ENCODE measurements around the gene CLEC16A.

The CLEC16A gene

GRCh38 chr16:11121083-11121608 is 176.8 kb downstream of the CLEC16A start:
- TF ChIP-seq POU2F2 (IDR thresholded peaks at IDR 0.05; ENCODE audit: low read depth, low read length) (no peak), PAX5 (IDR thresholded peaks at IDR 0.05; ENCODE audit: insufficient read depth, low read length, severe bottlenecking) (no peak)
- FAIRE-seq = no peak

GRCh38 chr16:11121914-11122692 is 177.7 kb downstream of the CLEC16A start:
- no peak for TF ChIP-seq TAF1 (IDR thresholded peaks at IDR 0.05; ENCODE audit: low read depth, low read length)
- FAIRE-seq (no peak), DNase-seq (ENCODE audit: insufficient read length, low spot score) (no peak)

More at GRCh38 chr16:11121083-11121608, 176.8 kb downstream of the CLEC16A start:
- no peak for DNase-seq (ENCODE audit: insufficient read length, low spot score)

- FAIRE-seq = no peak
These were observed 179.3 kb downstream of the CLEC16A start for GRCh38 chr16:11123666-11124065.

GRCh38 chr16:11125936-11126335 is 181.6 kb downstream of the CLEC16A start:
- FAIRE-seq (no peak), DNase-seq (ENCODE audit: insufficient read length, low spot score) (no peak)
- no peak for TF ChIP-seq PAX5 (IDR thresholded peaks at IDR 0.05; ENCODE audit: insufficient read depth, low read length, severe bottlenecking)
- no peak for TF ChIP-seq TAF1 (IDR thresholded peaks at IDR 0.05; ENCODE audit: low read depth, low read length)
- no peak for TF ChIP-seq POLR2AphosphoS5 (IDR thresholded peaks at IDR 0.05; ENCODE audit: low read depth, low read length)
- no peak for TF ChIP-seq POLR2A (IDR thresholded peaks at IDR 0.05; ENCODE audit: low read depth, low read length)
- TF ChIP-seq SPI1 (IDR thresholded peaks at IDR 0.05; ENCODE audit: low read depth, low read length) = no peak
- TF ChIP-seq POU2F2 (IDR thresholded peaks at IDR 0.05; ENCODE audit: low read depth, low read length) = no peak

More at GRCh38 chr16:11123666-11124065, 179.3 kb downstream of the CLEC16A start:
- DNase-seq (ENCODE audit: insufficient read length, low spot score) = no peak
- TF ChIP-seq SPI1 (IDR thresholded peaks at IDR 0.05; ENCODE audit: low read depth, low read length) = no peak
- TF ChIP-seq PAX5 (IDR thresholded peaks at IDR 0.05; ENCODE audit: insufficient read depth, low read length, severe bottlenecking) = no peak

GRCh38 chr16:11126399-11127054 is 182.2 kb downstream of the CLEC16A start:
- TF ChIP-seq POLR2AphosphoS5 (IDR thresholded peaks at IDR 0.05; ENCODE audit: low read depth, low read length) (no peak), POU2F2 (IDR thresholded peaks at IDR 0.05; ENCODE audit: low read depth, low read length) (no peak), POLR2A (IDR thresholded peaks at IDR 0.05; ENCODE audit: low read depth, low read length) (no peak), PAX5 (IDR thresholded peaks at IDR 0.05; ENCODE audit: insufficient read depth, low read length, severe bottlenecking) (no peak), SPI1 (IDR thresholded peaks at IDR 0.05; ENCODE audit: low read depth, low read length) (no peak), TAF1 (IDR thresholded peaks at IDR 0.05; ENCODE audit: low read depth, low read length) (no peak)
- no peak for FAIRE-seq

GRCh38 chr16:11127610-11128195 is 183.3 kb downstream of the CLEC16A start:
- no peak for TF ChIP-seq PAX5 (IDR thresholded peaks at IDR 0.05; ENCODE audit: insufficient read depth, low read length, severe bottlenecking)
- no peak for TF ChIP-seq TAF1 (IDR thresholded peaks at IDR 0.05; ENCODE audit: low read depth, low read length)
- no peak for TF ChIP-seq SPI1 (IDR thresholded peaks at IDR 0.05; ENCODE audit: low read depth, low read length)
- no peak for TF ChIP-seq POU2F2 (IDR thresholded peaks at IDR 0.05; ENCODE audit: low read depth, low read length)
- no peak for TF ChIP-seq POLR2A (IDR thresholded peaks at IDR 0.05; ENCODE audit: low read depth, low read length)
- FAIRE-seq (no peak), DNase-seq (ENCODE audit: insufficient read length, low spot score) (no peak)

More at GRCh38 chr16:11126399-11127054, 182.2 kb downstream of the CLEC16A start:
- DNase-seq (ENCODE audit: insufficient read length, low spot score) = no peak

GRCh38 chr16:11128211-11129141 is 184.1 kb downstream of the CLEC16A start:
- FAIRE-seq (no peak), DNase-seq (ENCODE audit: insufficient read length, low spot score) (no peak)
- TF ChIP-seq PAX5 (IDR thresholded peaks at IDR 0.05; ENCODE audit: insufficient read depth, low read length, severe bottlenecking) (no peak), POLR2AphosphoS5 (IDR thresholded peaks at IDR 0.05; ENCODE audit: low read depth, low read length) (no peak), SPI1 (IDR thresholded peaks at IDR 0.05; ENCODE audit: low read depth, low read length) (no peak), TAF1 (IDR thresholded peaks at IDR 0.05; ENCODE audit: low read depth, low read length) (no peak), POLR2A (IDR thresholded peaks at IDR 0.05; ENCODE audit: low read depth, low read length) (no peak), POU2F2 (IDR thresholded peaks at IDR 0.05; ENCODE audit: low read depth, low read length) (no peak)

GRCh38 chr16:11129378-11129781 is 185.0 kb downstream of the CLEC16A start:
- no peak for FAIRE-seq
- TF ChIP-seq POLR2A (IDR thresholded peaks at IDR 0.05; ENCODE audit: low read depth, low read length) (no peak), POLR2AphosphoS5 (IDR thresholded peaks at IDR 0.05; ENCODE audit: low read depth, low read length) (no peak), TAF1 (IDR thresholded peaks at IDR 0.05; ENCODE audit: low read depth, low read length) (no peak), POU2F2 (IDR thresholded peaks at IDR 0.05; ENCODE audit: low read depth, low read length) (no peak), SPI1 (IDR thresholded peaks at IDR 0.05; ENCODE audit: low read depth, low read length) (no peak), PAX5 (IDR thresholded peaks at IDR 0.05; ENCODE audit: insufficient read depth, low read length, severe bottlenecking) (no peak)
- no peak for DNase-seq (ENCODE audit: insufficient read length, low spot score)

All from GM12891 (cell line).